Panc1 (cell line): ENCODE measurements around the gene PI4K2B. TPM values are rescaled to one million over a fixed set of nuclear protein-coding genes. Genes with fewer than 3 reads are reported as not detected.

Experiments used
- ATAC-seq: fragments of 200-7000 bp; cut with Tn5 transposase; 2 replicates; pipeline ENCODE4 v1.9.1; 2020; ENCODE audit warnings: mild to moderate bottlenecking, moderate library complexity
- Bru-seq: library from RNA; stranded (reverse); fragments of 400-500 nt; gene quantifications from one replicate; lab custom pipeline; 2021; lab: Mats Ljungman, UMichigan
- BruChase-seq, 2 experiments: library from RNA; stranded (reverse); fragments of 400-500 nt; gene quantifications; one replicate each; lab custom pipeline; 2021; lab: Mats Ljungman, UMichigan
- BruUV-seq: library from RNA; stranded (reverse); fragments of 400-500 nt; replicated peaks from 2 replicates; lab custom pipeline; 2021; lab: Mats Ljungman, UMichigan
- CTCF ChIA-PET: fragments of 300-600 bp; sonication (Branson Sonifier 250); formaldehyde crosslinking; loops from one replicate; lab custom pipeline; 2022; ENCODE audit warnings: antibody characterized with exemption; lab: Charles Lee
- POLR2A ChIA-PET: fragments of 300-600 bp; sonication (Branson Sonifier 250); formaldehyde crosslinking; loops from one replicate; lab custom pipeline; 2022; ENCODE audit warnings: antibody characterized with exemption; lab: Charles Lee
- DNase-seq: peaks from one replicate; pipeline ENCODE4 v3.0.0-alpha.2; 2010; ENCODE audit warnings: low read depth, low spot score
- H3K27ac ChIP-seq: 2 replicates; pipeline ENCODE4 v1.5.1; 2011; ENCODE audit warnings: mild to moderate bottlenecking, low read length, inconsistent platforms
- H3K27me3 ChIP-seq: fragments of 200-500 bp; sonication (Bioruptor generic); 2 replicates; pipeline ENCODE4 v1.6.0; 2014; ENCODE audit warnings: low read length, inconsistent platforms; ENCODE audit not compliant: control insufficient read depth, insufficient read depth
- H3K36me3 ChIP-seq: fragments of 200-500 bp; sonication (Bioruptor generic); 2 replicates; pipeline ENCODE4 v1.5.1; 2014; ENCODE audit warnings: inconsistent platforms, mild to moderate bottlenecking, low read length, moderate library complexity; ENCODE audit not compliant: control insufficient read depth, insufficient read depth
- H3K4me1 ChIP-seq: 2 replicates; pipeline ENCODE4 v1.5.1; 2011; ENCODE audit warnings: inconsistent platforms, mild to moderate bottlenecking, low read length, moderate library complexity; ENCODE audit not compliant: control insufficient read depth, insufficient read depth
- H3K4me3 ChIP-seq, 2 experiments: 2 replicates each; pipeline ENCODE4 v1.5.1; 2011 to 2012; ENCODE audit warnings: low read depth in 2 of 2, low read length in 2 of 2, mild to moderate bottlenecking in 2 of 2, inconsistent platforms in 1 of 2, moderate library complexity in 1 of 2
- H3K9me3 ChIP-seq: fragments of 200-500 bp; sonication (Bioruptor generic); 2 replicates; pipeline ENCODE4 v1.5.1; 2014; ENCODE audit warnings: low read depth, mild to moderate bottlenecking, inconsistent platforms, low read length, moderate library complexity; ENCODE audit not compliant: control insufficient read depth, insufficient read depth
- POLR2AphosphoS5 ChIP-seq: IDR thresholded peaks from 2 replicates; pipeline ENCODE4 v1.6.1; 2012; ENCODE audit warnings: mild to moderate bottlenecking, low read depth, low read length, moderate library complexity
- SIN3A ChIP-seq: IDR thresholded peaks from 2 replicates; pipeline ENCODE4 v1.6.1; 2012; ENCODE audit warnings: low read depth, mild to moderate bottlenecking, low read length, moderate library complexity, borderline replicate concordance; ENCODE audit not compliant: insufficient read depth
- TCF7L2 ChIP-seq: IDR thresholded peaks from 2 replicates; pipeline ENCODE4 v1.6.1; 2011; ENCODE audit warnings: mild to moderate bottlenecking, low read depth, low read length, inconsistent platforms
- in situ Hi-C: cut with HindIII; loops from 2 replicates; pipeline ENCODE4 v1.10.0; 2016; ENCODE audit warnings: low sequenced_read_pairs, low pct_unique_long_range_greater_than_20kb
- intact Hi-C: fragments of 100-400 bp; cut with micrococcal nuclease; formaldehyde crosslinking; loops from one replicate; pipeline ENCODE4 v1.10.0; 2022; ENCODE audit not compliant: unreplicated experiment
- long read RNA-seq: library from polyadenylated mRNA; unstranded; transcript quantifications from one replicate; pipeline ENCODE4 v2.0.0, GENCODE V29; 2021; ENCODE audit not compliant: unreplicated experiment
- polyA plus RNA-seq: library from polyadenylated mRNA; unstranded; fragments of >200 nt; gene quantifications from one replicate; pipeline ENCODE4 v1.2.1, GENCODE V29; 2012; ENCODE audit warnings: missing spikeins; ENCODE audit not compliant: insufficient read length
- total RNA-seq: library from RNA; stranded (reverse); gene quantifications from one replicate; pipeline ENCODE4 v1.2.1, GENCODE V29; 2021; ENCODE audit not compliant: unreplicated experiment
- TF ChIP-seq, protein P1 (sequence below), 2 experiments: IDR thresholded peaks; 2 replicates each; pipeline ENCODE4 v1.6.1; 2011 to 2012; ENCODE audit warnings: low read depth in 2 of 2, control low read depth in 1 of 2, low read length in 1 of 2, mild to moderate bottlenecking in 1 of 2, moderate library complexity in 1 of 2; ENCODE audit not compliant: insufficient read depth in 1 of 2
- TF ChIP-seq, protein P2 (sequence below): fragments of 450-650 bp; IDR thresholded peaks from 2 replicates; pipeline ENCODE4 v1.5.1; 2017; ENCODE audit warnings: mild to moderate bottlenecking

The PI4K2B gene
- total RNA-seq (9.6 TPM), Bru-seq, nascent RNA (percentile 73 among the genes with signal in this experiment), BruChase-seq, experiment 1, labeled RNA remaining after a 2-hour chase (percentile 96 among the genes with signal in this experiment), BruChase-seq, experiment 2, labeled RNA remaining after a 6-hour chase (percentile 98 among the genes with signal in this experiment)
- polyA plus RNA-seq: 4.5 TPM
- long read RNA-seq, transcript PI4K2B-201 (10 exons, 3,540 nt): major isoform, 37 of 46 reads
- long read RNA-seq, partial matches to known transcripts: 2 of 46 reads
- long read RNA-seq, other reads (novel, unspliced or antisense): 7 of 46 reads

DNA sequence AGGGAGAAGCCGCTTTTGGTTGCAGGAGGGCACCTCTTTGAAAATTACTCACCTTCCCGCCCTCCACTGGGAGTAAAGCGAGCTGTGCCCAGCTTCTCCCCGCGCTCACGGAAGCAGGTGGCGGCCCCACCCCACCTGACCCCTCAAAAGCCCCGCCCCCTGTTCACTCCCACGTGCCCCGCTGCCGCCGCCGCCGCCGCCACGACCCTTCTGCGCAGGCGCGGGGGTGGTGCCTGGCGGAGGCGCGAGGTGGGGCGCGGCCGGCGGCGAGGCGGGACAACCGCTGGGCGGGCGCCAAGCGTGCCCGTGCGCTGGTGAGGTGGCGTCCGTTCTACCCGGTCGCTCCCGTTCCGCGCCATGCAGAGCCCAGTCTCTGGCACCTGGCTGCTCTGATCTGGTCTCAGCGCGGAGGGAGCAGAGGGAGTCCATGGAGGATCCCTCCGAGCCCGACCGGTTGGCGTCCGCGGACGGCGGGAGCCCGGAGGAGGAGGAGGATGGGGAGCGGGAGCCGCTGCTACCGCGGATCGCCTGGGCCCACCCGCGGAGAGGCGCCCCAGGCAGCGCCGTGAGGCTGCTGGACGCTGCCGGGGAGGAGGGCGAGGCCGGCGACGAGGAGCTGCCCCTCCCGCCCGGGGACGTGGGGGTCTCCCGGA lies at the start of gene PI4K2B:
Gene PI4K2B, plus strand, starts transcription at position 297 of the 653 bp plus-strand sequence. Its CDS starts 131 bp downstream, at position 428.
- CTCF ChIA-PET: interaction anchor here (0.6 kb wide), 1 partner anchor 95 kb away, joined by 3 read pairs; no protein-coding TSS in a partner anchor
- Histone ChIP-seq H3K27me3 (no peaks in the 10 kb centered on the region), H3K4me3 (peak within 1 kb of the TSS; percentile 75 to 88), H3K9me3 (peaks cover 10% of the 10 kb centered on the region; the same call in 1 of the 2 replicates), H3K4me1 (peaks cover 5% of the 10 kb centered on the region), H3K36me3 (no peaks in the 10 kb centered on the region; the same call in 1 of the 2 replicates), H3K27ac (peak within 1 kb of the TSS; percentile 85)
- peak; percentile 94 for ATAC-seq
- BruUV-seq: no TSS peak
- intact Hi-C loops (no loop called here), in situ Hi-C loops (no loop called here)
- DNase-seq: no peak
- POLR2A ChIA-PET: no interaction called here
- TF ChIP-seq SIN3A (no peak), POLR2AphosphoS5 (peak; percentile 40; the same call in 1 of the 2 replicates)

DNA sequence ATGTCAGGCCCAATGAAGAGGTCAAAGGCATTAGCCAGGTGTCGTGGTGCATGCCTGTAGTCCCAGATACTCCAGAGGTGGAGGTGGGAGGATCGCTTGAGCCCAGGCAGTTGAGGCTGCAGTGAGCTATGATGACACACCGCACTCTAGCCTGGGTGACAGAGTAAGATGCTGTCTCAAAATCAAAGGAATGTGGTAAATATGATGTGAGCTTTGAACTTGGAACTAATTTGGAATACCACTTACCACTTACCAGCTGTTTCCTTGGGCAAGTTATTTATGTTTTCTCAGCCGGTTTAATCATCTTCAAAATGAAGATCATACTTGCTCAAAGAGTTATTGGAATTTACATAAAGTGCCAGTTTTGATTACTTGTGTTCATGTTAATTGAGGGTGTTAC lies 49.8 kb upstream of the PI4K2B start:
- ATAC-seq (no peak), DNase-seq (no peak)
- TF ChIP-seq, protein P1, sequence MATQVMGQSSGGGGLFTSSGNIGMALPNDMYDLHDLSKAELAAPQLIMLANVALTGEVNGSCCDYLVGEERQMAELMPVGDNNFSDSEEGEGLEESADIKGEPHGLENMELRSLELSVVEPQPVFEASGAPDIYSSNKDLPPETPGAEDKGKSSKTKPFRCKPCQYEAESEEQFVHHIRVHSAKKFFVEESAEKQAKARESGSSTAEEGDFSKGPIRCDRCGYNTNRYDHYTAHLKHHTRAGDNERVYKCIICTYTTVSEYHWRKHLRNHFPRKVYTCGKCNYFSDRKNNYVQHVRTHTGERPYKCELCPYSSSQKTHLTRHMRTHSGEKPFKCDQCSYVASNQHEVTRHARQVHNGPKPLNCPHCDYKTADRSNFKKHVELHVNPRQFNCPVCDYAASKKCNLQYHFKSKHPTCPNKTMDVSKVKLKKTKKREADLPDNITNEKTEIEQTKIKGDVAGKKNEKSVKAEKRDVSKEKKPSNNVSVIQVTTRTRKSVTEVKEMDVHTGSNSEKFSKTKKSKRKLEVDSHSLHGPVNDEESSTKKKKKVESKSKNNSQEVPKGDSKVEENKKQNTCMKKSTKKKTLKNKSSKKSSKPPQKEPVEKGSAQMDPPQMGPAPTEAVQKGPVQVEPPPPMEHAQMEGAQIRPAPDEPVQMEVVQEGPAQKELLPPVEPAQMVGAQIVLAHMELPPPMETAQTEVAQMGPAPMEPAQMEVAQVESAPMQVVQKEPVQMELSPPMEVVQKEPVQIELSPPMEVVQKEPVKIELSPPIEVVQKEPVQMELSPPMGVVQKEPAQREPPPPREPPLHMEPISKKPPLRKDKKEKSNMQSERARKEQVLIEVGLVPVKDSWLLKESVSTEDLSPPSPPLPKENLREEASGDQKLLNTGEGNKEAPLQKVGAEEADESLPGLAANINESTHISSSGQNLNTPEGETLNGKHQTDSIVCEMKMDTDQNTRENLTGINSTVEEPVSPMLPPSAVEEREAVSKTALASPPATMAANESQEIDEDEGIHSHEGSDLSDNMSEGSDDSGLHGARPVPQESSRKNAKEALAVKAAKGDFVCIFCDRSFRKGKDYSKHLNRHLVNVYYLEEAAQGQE (IDR thresholded peaks at IDR 0.05; ENCODE audit: insufficient read depth in 1 of 2, low read depth in 2 of 2, low read length in 1 of 2): no peak
- TF ChIP-seq, protein P2, sequence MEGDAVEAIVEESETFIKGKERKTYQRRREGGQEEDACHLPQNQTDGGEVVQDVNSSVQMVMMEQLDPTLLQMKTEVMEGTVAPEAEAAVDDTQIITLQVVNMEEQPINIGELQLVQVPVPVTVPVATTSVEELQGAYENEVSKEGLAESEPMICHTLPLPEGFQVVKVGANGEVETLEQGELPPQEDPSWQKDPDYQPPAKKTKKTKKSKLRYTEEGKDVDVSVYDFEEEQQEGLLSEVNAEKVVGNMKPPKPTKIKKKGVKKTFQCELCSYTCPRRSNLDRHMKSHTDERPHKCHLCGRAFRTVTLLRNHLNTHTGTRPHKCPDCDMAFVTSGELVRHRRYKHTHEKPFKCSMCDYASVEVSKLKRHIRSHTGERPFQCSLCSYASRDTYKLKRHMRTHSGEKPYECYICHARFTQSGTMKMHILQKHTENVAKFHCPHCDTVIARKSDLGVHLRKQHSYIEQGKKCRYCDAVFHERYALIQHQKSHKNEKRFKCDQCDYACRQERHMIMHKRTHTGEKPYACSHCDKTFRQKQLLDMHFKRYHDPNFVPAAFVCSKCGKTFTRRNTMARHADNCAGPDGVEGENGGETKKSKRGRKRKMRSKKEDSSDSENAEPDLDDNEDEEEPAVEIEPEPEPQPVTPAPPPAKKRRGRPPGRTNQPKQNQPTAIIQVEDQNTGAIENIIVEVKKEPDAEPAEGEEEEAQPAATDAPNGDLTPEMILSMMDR: no peak
- TF ChIP-seq SIN3A (no peak), TCF7L2 (no peak), POLR2AphosphoS5 (no peak)
- intact Hi-C loops (no loop called here), in situ Hi-C loops (no loop called here)
- Histone ChIP-seq H3K36me3 (no peaks in the 10 kb centered on the region), H3K4me1 (no peaks in the 10 kb centered on the region), H3K4me3 (no peak overlapping the region), H3K27me3 (no peaks in the 10 kb centered on the region), H3K9me3 (no peaks in the 10 kb centered on the region), H3K27ac (no peak overlapping the region)
- ChIA-PET POLR2A (no interaction called here), CTCF (no interaction called here)
- BruUV-seq: no TSS peak
